Mesothelial cell of epicardium (in vitro differentiated cells): ENCODE measurements around the gene TMEM178B. TPM values are rescaled to one million over a fixed set of nuclear protein-coding genes. Genes with fewer than 3 reads are reported as not detected.

Source experiments
- DNase-seq, 2 experiments: peaks; one replicate each; pipeline ENCODE4 v3.0.0; 2021; ENCODE audit warnings: low spot score in 2 of 2; ENCODE audit not compliant: unreplicated experiment in 2 of 2
- H3K27ac Mint-ChIP-seq: 2 replicates; pipeline ENCODE4 v1.8.0; 2021; ENCODE audit warnings: mixed read lengths
- H3K27me3 Mint-ChIP-seq: 2 replicates; pipeline ENCODE4 v1.8.0; 2021; ENCODE audit warnings: low read depth, mixed read lengths
- H3K36me3 Mint-ChIP-seq: 2 replicates; pipeline ENCODE4 v1.8.0; 2021; ENCODE audit warnings: mixed read lengths
- H3K4me1 Mint-ChIP-seq: 2 replicates; pipeline ENCODE4 v1.8.0; 2021; ENCODE audit warnings: mixed read lengths
- H3K4me3 Mint-ChIP-seq: 2 replicates; pipeline ENCODE4 v1.8.0; 2021; ENCODE audit warnings: mild to moderate bottlenecking, moderate library complexity, mixed read lengths
- H3K9me3 Mint-ChIP-seq: 2 replicates; pipeline ENCODE4 v1.8.0; 2021; ENCODE audit warnings: mixed read lengths
- total RNA-seq: library from RNA; stranded (reverse); gene quantifications from 3 replicates; pipeline ENCODE4 v1.2.1, GENCODE V29; 2021
- TF ChIP-seq, protein P1 (sequence below): fragments of 200-600 bp; sonication (generic); IDR thresholded peaks from one replicate; pipeline ENCODE4 v1.5.0; 2021; ENCODE audit warnings: antibody characterized with exemption; ENCODE audit not compliant: unreplicated experiment

The TMEM178B gene
- total RNA-seq, 1 donor from 2014 or later, result 0.16 TPM

- no peak for DNase-seq
- TF ChIP-seq, protein P1, sequence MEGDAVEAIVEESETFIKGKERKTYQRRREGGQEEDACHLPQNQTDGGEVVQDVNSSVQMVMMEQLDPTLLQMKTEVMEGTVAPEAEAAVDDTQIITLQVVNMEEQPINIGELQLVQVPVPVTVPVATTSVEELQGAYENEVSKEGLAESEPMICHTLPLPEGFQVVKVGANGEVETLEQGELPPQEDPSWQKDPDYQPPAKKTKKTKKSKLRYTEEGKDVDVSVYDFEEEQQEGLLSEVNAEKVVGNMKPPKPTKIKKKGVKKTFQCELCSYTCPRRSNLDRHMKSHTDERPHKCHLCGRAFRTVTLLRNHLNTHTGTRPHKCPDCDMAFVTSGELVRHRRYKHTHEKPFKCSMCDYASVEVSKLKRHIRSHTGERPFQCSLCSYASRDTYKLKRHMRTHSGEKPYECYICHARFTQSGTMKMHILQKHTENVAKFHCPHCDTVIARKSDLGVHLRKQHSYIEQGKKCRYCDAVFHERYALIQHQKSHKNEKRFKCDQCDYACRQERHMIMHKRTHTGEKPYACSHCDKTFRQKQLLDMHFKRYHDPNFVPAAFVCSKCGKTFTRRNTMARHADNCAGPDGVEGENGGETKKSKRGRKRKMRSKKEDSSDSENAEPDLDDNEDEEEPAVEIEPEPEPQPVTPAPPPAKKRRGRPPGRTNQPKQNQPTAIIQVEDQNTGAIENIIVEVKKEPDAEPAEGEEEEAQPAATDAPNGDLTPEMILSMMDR, result no peak
- Mint-ChIP-seq H3K27ac (no peak overlapping the region), H3K9me3 (no peaks in the 10 kb centered on the region), H3K4me1 (no peaks in the 10 kb centered on the region), H3K27me3 (peaks cover 15% of the 10 kb centered on the region), H3K4me3 (no peak overlapping the region), H3K36me3 (no peaks in the 10 kb centered on the region)
Measured at GRCh38 chr7:141242568-141242967, 168.7 kb downstream of the TMEM178B start.

GRCh38 chr7:141243368-141243767 lies 169.5 kb downstream of the TMEM178B start:
- H3K4me1 Mint-ChIP-seq, result no peaks in the 10 kb centered on the region
- H3K4me3 Mint-ChIP-seq, result no peak overlapping the region
- H3K27ac Mint-ChIP-seq, result no peak overlapping the region
- TF ChIP-seq, protein P1, result no peak
- peaks cover 15% of the 10 kb centered on the region for H3K27me3 Mint-ChIP-seq
- H3K9me3 Mint-ChIP-seq, result no peaks in the 10 kb centered on the region
- DNase-seq, result no peak
- H3K36me3 Mint-ChIP-seq, result no peaks in the 10 kb centered on the region

DNA sequence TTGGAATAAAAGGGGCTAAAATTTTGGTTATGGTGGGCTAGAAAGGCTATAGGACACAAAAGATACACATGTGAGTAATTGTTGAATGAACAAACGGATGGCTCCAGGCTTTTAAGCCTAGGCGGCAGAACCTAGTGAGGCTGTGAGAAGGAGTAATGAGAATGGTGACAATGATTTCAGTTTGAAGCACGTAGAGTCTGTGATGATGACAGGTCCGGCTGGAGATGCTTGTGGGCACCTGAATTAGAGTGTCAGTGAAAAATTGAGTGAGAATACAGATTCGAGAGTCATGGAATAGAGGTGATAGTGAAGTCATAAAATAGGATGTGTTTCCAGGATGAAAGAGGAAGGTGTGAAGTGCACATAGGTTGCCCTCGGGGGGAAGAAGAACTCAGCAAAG lies 170.6 kb downstream of the TMEM178B start:
- Mint-ChIP-seq H3K4me1 (no peaks in the 10 kb centered on the region), H3K4me3 (no peak overlapping the region), H3K36me3 (no peaks in the 10 kb centered on the region), H3K27me3 (peaks cover 13% of the 10 kb centered on the region), H3K27ac (no peak overlapping the region), H3K9me3 (no peaks in the 10 kb centered on the region)
- TF ChIP-seq, protein P1, result no peak
- no peak for DNase-seq

DNA sequence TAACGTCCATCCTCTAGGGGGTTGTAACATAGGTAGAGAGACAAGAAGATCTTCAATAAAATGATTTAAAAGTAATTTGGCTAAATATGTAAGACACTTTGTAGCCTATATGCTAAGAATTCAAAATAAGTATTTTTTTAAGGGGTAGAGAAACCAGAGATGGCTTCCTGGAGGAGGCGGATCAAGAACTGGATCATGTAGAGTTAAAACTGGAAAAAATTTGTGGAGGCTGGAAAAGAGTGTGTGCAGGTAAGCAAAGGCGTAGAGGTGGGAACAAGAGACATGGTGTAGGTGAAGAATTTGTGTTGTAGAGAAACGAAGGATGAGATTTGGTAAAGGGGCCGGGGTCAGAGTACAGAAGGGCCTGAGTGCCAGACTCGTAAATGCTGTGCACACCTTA lies 172.6 kb downstream of the TMEM178B start:
- Mint-ChIP-seq H3K27ac (no peak overlapping the region), H3K9me3 (no peaks in the 10 kb centered on the region), H3K4me3 (no peak overlapping the region), H3K27me3 (peaks cover 21% of the 10 kb centered on the region), H3K36me3 (no peaks in the 10 kb centered on the region), H3K4me1 (no peaks in the 10 kb centered on the region)
- TF ChIP-seq, protein P1, result no peak
- DNase-seq, result no peak

GRCh38 chr7:141251180-141251579 lies 177.3 kb downstream of the TMEM178B start:
- Mint-ChIP-seq H3K27ac (no peak overlapping the region), H3K27me3 (peaks cover 17% of the 10 kb centered on the region), H3K4me3 (no peak overlapping the region), H3K9me3 (no peaks in the 10 kb centered on the region), H3K36me3 (no peaks in the 10 kb centered on the region), H3K4me1 (no peaks in the 10 kb centered on the region)
- TF ChIP-seq, protein P1, result no peak
- no peak for DNase-seq

DNA sequence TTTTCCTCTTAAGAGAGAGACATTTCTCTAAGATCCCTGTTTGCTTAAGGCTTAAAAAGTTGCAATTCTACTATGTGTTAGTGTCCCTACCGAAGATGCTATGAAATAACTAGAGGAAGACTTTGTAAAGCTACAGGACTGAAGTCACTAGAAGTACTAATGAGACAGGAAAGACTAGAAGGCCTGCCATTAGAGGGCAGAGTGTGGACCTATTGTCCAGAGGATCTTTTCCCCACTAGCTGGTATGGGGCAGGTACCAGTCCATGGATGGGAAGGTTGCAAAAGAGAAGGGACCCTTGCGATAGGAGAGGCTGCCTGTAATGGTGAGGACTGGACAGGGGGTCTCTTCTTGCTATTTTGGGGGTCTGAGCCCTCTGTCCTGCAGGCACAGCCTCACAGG lies 178.1 kb downstream of the TMEM178B start:
- no peak overlapping the region for H3K27ac Mint-ChIP-seq
- H3K4me3 Mint-ChIP-seq, result no peak overlapping the region
- DNase-seq, result no peak
- TF ChIP-seq, protein P1, result no peak
- H3K9me3 Mint-ChIP-seq, result peaks cover 7% of the 10 kb centered on the region
- peaks cover 16% of the 10 kb centered on the region for H3K27me3 Mint-ChIP-seq
- H3K36me3 Mint-ChIP-seq, result no peaks in the 10 kb centered on the region
- no peaks in the 10 kb centered on the region for H3K4me1 Mint-ChIP-seq
